Naive thymus-derived CD4-positive, alpha-beta T cell (primary cell): ENCODE results near the gene ZNF107. TPM values are rescaled to one million over a fixed set of nuclear protein-coding genes. Genes with fewer than 3 reads are reported as not detected.

Experiments
- ATAC-seq: fragments of 150-1000 bp; cut with Tn5 transposase; 2 replicates; pipeline ENCODE4 v1.10.0; 2021; ENCODE audit warnings: mild to moderate bottlenecking, moderate library complexity
- CTCF ChIA-PET: fragments of 350-600 bp; sonication (Branson Sonifier 250); formaldehyde crosslinking; loops from one replicate; lab custom pipeline; 2021; ENCODE audit warnings: antibody characterized with exemption; lab: Charles Lee
- POLR2A ChIA-PET: fragments of 350-600 bp; sonication (Branson Sonifier 250); formaldehyde crosslinking; loops from one replicate; lab custom pipeline; 2021; ENCODE audit warnings: antibody characterized with exemption, inconsistent platforms; lab: Charles Lee
- DNase-seq, 9 donors: peaks; one replicate each; pipeline versions ENCODE4 v3.0.0 to v3.0.0-alpha.2; 2020 to 2022; ENCODE audit warnings: mixed read lengths in 1 of 9
- H3K27ac ChIP-seq: one replicate; pipeline ENCODE4 v1.7.0; 2013; ENCODE audit warnings: mild to moderate bottlenecking, low read depth, low read length, moderate library complexity
- H3K27me3 ChIP-seq, 2 donors: one replicate each; pipeline ENCODE4 v1.7.0; 2013; ENCODE audit warnings: low read length in 2 of 2, mild to moderate bottlenecking in 2 of 2, moderate library complexity in 2 of 2; ENCODE audit not compliant: control insufficient read depth in 2 of 2, insufficient read depth in 2 of 2
- H3K36me3 ChIP-seq, 3 experiments: 1 replicate in 2 of 3; 2 replicates in 1 of 3; pipeline ENCODE4 v1.7.0; 2013; ENCODE audit warnings: low read length in 3 of 3, mild to moderate bottlenecking in 3 of 3, moderate library complexity in 1 of 3; ENCODE audit not compliant: insufficient read depth in 3 of 3, control insufficient read depth in 2 of 3
- H3K4me1 ChIP-seq, 2 donors: one replicate each; pipeline ENCODE4 v1.7.0; 2013; ENCODE audit warnings: low read length in 2 of 2, mild to moderate bottlenecking in 2 of 2, moderate library complexity in 1 of 2; ENCODE audit not compliant: control insufficient read depth in 2 of 2, insufficient read depth in 2 of 2
- H3K4me3 ChIP-seq: 2 replicates; pipeline ENCODE4 v1.7.0; 2013; ENCODE audit warnings: mild to moderate bottlenecking, low read length
- H3K9me3 ChIP-seq, 3 experiments: 1 replicate in 2 of 3; 2 replicates in 1 of 3; pipeline ENCODE4 v1.7.0; 2013; ENCODE audit warnings: low read length in 3 of 3; ENCODE audit not compliant: control insufficient read depth in 2 of 3
- H3K27ac Mint-ChIP-seq, 9 donors: one replicate each; pipeline ENCODE4 v1.8.0; 2020 to 2022; ENCODE audit warnings: mixed read lengths in 9 of 9, mild to moderate bottlenecking in 8 of 9, moderate library complexity in 5 of 9, inconsistent platforms in 2 of 9
- H3K27me3 Mint-ChIP-seq, 5 donors: one replicate each; pipeline ENCODE4 v1.8.0; 2021 to 2022; ENCODE audit warnings: mixed read lengths in 5 of 5, mild to moderate bottlenecking in 1 of 5
- H3K36me3 Mint-ChIP-seq, 5 donors: one replicate each; pipeline ENCODE4 v1.8.0; 2020 to 2022; ENCODE audit warnings: mixed read lengths in 5 of 5, mild to moderate bottlenecking in 3 of 5, inconsistent platforms in 1 of 5
- H3K4me1 Mint-ChIP-seq, 7 donors: one replicate each; pipeline ENCODE4 v1.8.0; 2020 to 2022; ENCODE audit warnings: mixed read lengths in 7 of 7, mild to moderate bottlenecking in 3 of 7, inconsistent platforms in 1 of 7
- H3K4me3 Mint-ChIP-seq, 10 donors: one replicate each; pipeline ENCODE4 v1.8.0; 2020 to 2022; ENCODE audit warnings: mild to moderate bottlenecking in 10 of 10, mixed read lengths in 10 of 10, moderate library complexity in 6 of 10, inconsistent platforms in 2 of 10
- H3K9me3 Mint-ChIP-seq, 11 donors: one replicate each; pipeline ENCODE4 v1.8.0; 2020 to 2022; ENCODE audit warnings: mixed read lengths in 11 of 11, mild to moderate bottlenecking in 4 of 11, inconsistent platforms in 1 of 11, moderate library complexity in 1 of 11
- intact Hi-C, 2 donors: fragments of 100-400 bp; cut with micrococcal nuclease; formaldehyde crosslinking; loops; one replicate each; pipeline ENCODE4 v1.15.1; 2023
- polyA plus RNA-seq, 2 donors: library from polyadenylated mRNA; unstranded; fragments of 300-500 nt; fragmentation: Illumina TruSeq; gene quantifications; one replicate each; pipeline ENCODE4 v1.2.3, GENCODE V29; 2021
- total RNA-seq, 6 experiments: library from RNA in 5 of 6; stranded (reverse) in 5 of 6; gene quantifications; 1 replicate in 5 of 6; 2 replicates in 1 of 6; pipeline ENCODE4 v1.2.3 and lab custom pipeline; 2021 to 2026

ZNF107 gene
- total and polyA plus RNA-seq, 7 experiments from 2014 or later: 11.2 to 33.5 (median 15.6) TPM

GRCh38 chr7:64672414-64672813 is 6.5 kb downstream of the ZNF107 start:
- Mint-ChIP-seq H3K4me1 (peaks cover 13 to 81% (median 74%) of the 10 kb centered on the region in 7 donors), H3K27me3 (no peaks in the 10 kb centered on the region), H3K36me3 (peaks cover 23 to 86% (median 84%) of the 10 kb centered on the region in 5 donors), H3K4me3 (peak overlapping the region in 5 of 10 donors; percentile 22 to 42 (median 32)), H3K9me3 (peaks cover 0 to 85% (median 54%) of the 10 kb centered on the region in 11 donors), H3K27ac (peak overlapping the region in 1 of 9 donors; percentile 59)
- Histone ChIP-seq H3K27me3 (no peaks in the 10 kb centered on the region), H3K4me3 (no peak overlapping the region), H3K27ac (no peak overlapping the region), H3K9me3 (peaks cover 0 to 19% (median 6%) of the 10 kb centered on the region in 3 experiments), H3K36me3 (peaks cover 0 to 32% (median 3%) of the 10 kb centered on the region in 3 experiments), H3K4me1 (peaks cover 10 to 34% of the 10 kb centered on the region in 2 donors)
- POLR2A ChIA-PET: no interaction called here
- CTCF ChIA-PET: no interaction called here
- ATAC-seq (no peak), DNase-seq (no peak)
- intact Hi-C loops: no loop called here

- Mint-ChIP-seq H3K4me1 (peaks cover 16 to 57% (median 43%) of the 10 kb centered on the region in 7 donors), H3K9me3 (peaks cover 0 to 49% (median 23%) of the 10 kb centered on the region in 11 donors), H3K27me3 (no peaks in the 10 kb centered on the region), H3K36me3 (peaks cover 0 to 22% (median 11%) of the 10 kb centered on the region in 5 donors), H3K4me3 (peak overlapping the region in 4 of 10 donors; percentile 6 to 52 (median 22)), H3K27ac (peak overlapping the region in 2 of 9 donors; percentile 36 to 68)
- no peak overlapping the region for H3K4me3 ChIP-seq
- ATAC-seq (no peak), DNase-seq (no peak)
- no peaks in the 10 kb centered on the region for H3K4me1 ChIP-seq
- H3K36me3 ChIP-seq: peaks cover 7 to 96% (median 48%) of the 10 kb centered on the region in 3 experiments
- peaks cover 0 to 77% (median 0%) of the 10 kb centered on the region in 3 experiments for H3K9me3 ChIP-seq
- no peaks in the 10 kb centered on the region for H3K27me3 ChIP-seq
- intact Hi-C loops: loop anchor here in 1 of 2 donors (2.0 kb wide), 1 partner anchor 18 kb away; no protein-coding TSS in a partner anchor
- POLR2A ChIA-PET: interaction anchor here (0.8 kb wide), 1 partner anchor 146 kb away, joined by 3 read pairs; no protein-coding TSS in a partner anchor
- CTCF ChIA-PET: no interaction called here
- H3K27ac ChIP-seq: no peak overlapping the region
Measured at GRCh38 chr7:64685091-64685490, 19.2 kb downstream of the ZNF107 start.

- no peak for ATAC-seq
- Histone ChIP-seq H3K27ac (no peak overlapping the region), H3K9me3 (peaks cover 0 to 70% (median 0%) of the 10 kb centered on the region in 3 experiments), H3K4me1 (no peaks in the 10 kb centered on the region), H3K36me3 (peaks cover 7 to 93% (median 42%) of the 10 kb centered on the region in 3 experiments), H3K4me3 (no peak overlapping the region), H3K27me3 (no peaks in the 10 kb centered on the region)
- POLR2A ChIA-PET: no interaction called here
- intact Hi-C loops: loop anchor here in 1 of 2 donors (2.0 kb wide), 1 partner anchor 17 kb away; no protein-coding TSS in a partner anchor
- no peak for DNase-seq
- Mint-ChIP-seq H3K27me3 (no peaks in the 10 kb centered on the region), H3K36me3 (peaks cover 0 to 27% (median 11%) of the 10 kb centered on the region in 5 donors), H3K4me3 (peak overlapping the region in 6 of 10 donors; percentile 6 to 59 (median 30)), H3K27ac (peak overlapping the region in 6 of 9 donors; percentile 33 to 86 (median 60)), H3K4me1 (peaks cover 16 to 57% (median 43%) of the 10 kb centered on the region in 7 donors), H3K9me3 (peaks cover 5 to 49% (median 23%) of the 10 kb centered on the region in 11 donors)
- CTCF ChIA-PET: no interaction called here
Measured at GRCh38 chr7:64685741-64686140, 19.8 kb downstream of the ZNF107 start.

GRCh38 chr7:64686493-64687184 is 20.7 kb downstream of the ZNF107 start:
- ATAC-seq (no peak), DNase-seq (no peak)
- Histone ChIP-seq H3K9me3 (peaks cover 0 to 61% (median 0%) of the 10 kb centered on the region in 3 experiments), H3K4me1 (no peaks in the 10 kb centered on the region), H3K4me3 (no peak overlapping the region), H3K36me3 (peaks cover 0 to 92% (median 39%) of the 10 kb centered on the region in 3 experiments), H3K27me3 (no peaks in the 10 kb centered on the region), H3K27ac (no peak overlapping the region)
- Mint-ChIP-seq H3K27me3 (no peaks in the 10 kb centered on the region), H3K9me3 (peaks cover 9 to 50% (median 23%) of the 10 kb centered on the region in 11 donors), H3K4me3 (peak overlapping the region in 6 of 10 donors; percentile 1 to 72 (median 40)), H3K36me3 (peaks cover 0 to 35% (median 16%) of the 10 kb centered on the region in 5 donors), H3K4me1 (peaks cover 16 to 57% (median 43%) of the 10 kb centered on the region in 7 donors), H3K27ac (peak overlapping the region in 8 of 9 donors; percentile 29 to 86 (median 62))
- intact Hi-C loops: no loop called here
- ChIA-PET CTCF (no interaction called here), POLR2A (no interaction called here)

- Histone ChIP-seq H3K4me1 (no peaks in the 10 kb centered on the region), H3K36me3 (peaks cover 0 to 92% (median 38%) of the 10 kb centered on the region in 3 experiments), H3K27me3 (no peaks in the 10 kb centered on the region), H3K27ac (no peak overlapping the region), H3K4me3 (no peak overlapping the region), H3K9me3 (peaks cover 0 to 55% (median 0%) of the 10 kb centered on the region in 3 experiments)
- H3K4me1 Mint-ChIP-seq: peaks cover 16 to 61% (median 43%) of the 10 kb centered on the region in 7 donors
- peak overlapping the region in 5 of 9 donors; percentile 37 to 86 (median 68) for H3K27ac Mint-ChIP-seq
- peak overlapping the region in 3 of 10 donors; percentile 39 to 72 (median 56) for H3K4me3 Mint-ChIP-seq
- ChIA-PET POLR2A (no interaction called here), CTCF (no interaction called here)
- peaks cover 11 to 56% (median 23%) of the 10 kb centered on the region in 11 donors for H3K9me3 Mint-ChIP-seq
- intact Hi-C loops: no loop called here
- DNase-seq (no peak), ATAC-seq (no peak)
- H3K27me3 Mint-ChIP-seq: no peaks in the 10 kb centered on the region
- H3K36me3 Mint-ChIP-seq: peaks cover 0 to 41% (median 22%) of the 10 kb centered on the region in 5 donors
Measured at GRCh38 chr7:64687249-64687648, 21.3 kb downstream of the ZNF107 start.

GRCh38 chr7:64688988-64689387 is 23.1 kb downstream of the ZNF107 start:
- peaks cover 0 to 46% (median 4%) of the 10 kb centered on the region in 3 experiments for H3K9me3 ChIP-seq
- ChIA-PET CTCF (interaction anchor here (0.7 kb wide), 1 partner anchor 235 kb away, joined by 4 read pairs; no protein-coding TSS in a partner anchor), POLR2A (no interaction called here)
- H3K4me1 ChIP-seq: no peaks in the 10 kb centered on the region
- peaks cover 6 to 50% (median 37%) of the 10 kb centered on the region in 5 donors for H3K36me3 Mint-ChIP-seq
- ATAC-seq (no peak), DNase-seq (no peak)
- peaks cover 0 to 86% (median 22%) of the 10 kb centered on the region in 3 experiments for H3K36me3 ChIP-seq
- H3K27ac Mint-ChIP-seq: peak overlapping the region in 7 of 9 donors; percentile 8 to 71 (median 64)
- H3K9me3 Mint-ChIP-seq: peaks cover 15 to 61% (median 33%) of the 10 kb centered on the region in 11 donors
- H3K27ac ChIP-seq: no peak overlapping the region
- no peak overlapping the region for H3K4me3 ChIP-seq
- intact Hi-C loops: no loop called here
- no peaks in the 10 kb centered on the region for H3K27me3 ChIP-seq
- peaks cover 16 to 59% (median 43%) of the 10 kb centered on the region in 7 donors for H3K4me1 Mint-ChIP-seq
- H3K27me3 Mint-ChIP-seq: no peaks in the 10 kb centered on the region
- H3K4me3 Mint-ChIP-seq: peak overlapping the region in 1 of 10 donors; percentile 9
